Measurements from ENCODE around the gene TRIM25.

The TRIM25 gene

DNA sequence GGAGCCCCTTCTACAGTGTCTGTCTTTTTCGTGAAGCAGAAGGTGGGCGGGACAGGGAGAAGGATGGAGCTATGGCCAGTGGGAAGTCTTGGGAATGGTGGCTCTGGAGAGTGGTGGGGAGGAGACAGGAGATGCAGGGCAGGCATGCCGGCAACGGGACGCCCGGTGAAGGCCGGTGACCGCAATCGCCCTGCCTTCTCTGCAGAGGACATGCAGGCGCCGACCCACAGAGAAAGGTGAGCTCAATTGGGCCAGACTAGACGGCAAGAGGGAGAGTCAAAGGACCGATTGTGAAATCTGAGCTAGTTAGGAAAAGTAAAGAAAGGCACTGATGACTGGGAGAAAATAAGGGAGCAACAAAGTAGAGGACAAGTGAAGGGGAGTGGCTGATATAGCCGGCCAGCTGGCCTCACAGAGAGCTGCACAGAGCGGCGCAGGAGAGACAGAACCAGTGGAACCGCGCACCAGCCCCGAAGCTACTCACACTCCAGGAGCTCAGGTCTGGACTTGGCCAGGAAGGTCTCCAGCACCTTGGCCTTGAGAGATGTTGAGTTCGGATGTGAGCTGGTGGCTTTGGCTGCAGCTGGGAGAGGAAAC is 18.9 kb downstream of the TRIM25 start:
- no peak for DNase-seq (ENCODE audit: low read depth)

DNA sequence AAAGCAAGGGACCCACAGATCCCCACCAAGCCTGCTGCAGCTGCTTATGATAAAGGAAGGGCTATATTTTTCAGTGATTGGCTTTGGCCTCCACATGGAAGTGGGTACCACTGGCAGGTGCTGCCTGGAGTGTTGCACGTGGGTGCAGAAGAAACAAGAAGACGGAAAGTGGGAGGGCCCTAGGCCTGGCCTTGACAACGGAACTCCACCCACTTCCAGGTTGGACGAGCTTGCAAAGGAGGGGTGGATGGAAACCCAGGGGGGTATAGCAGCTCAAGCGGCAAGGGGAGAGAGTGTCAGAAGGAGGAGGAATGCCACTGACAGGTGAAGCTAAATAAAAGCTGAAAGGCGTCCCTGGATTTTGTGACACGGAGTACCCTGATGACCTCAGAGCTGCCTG is 20.3 kb downstream of the TRIM25 start:
- no peak for DNase-seq (ENCODE audit: low read depth)

DNA sequence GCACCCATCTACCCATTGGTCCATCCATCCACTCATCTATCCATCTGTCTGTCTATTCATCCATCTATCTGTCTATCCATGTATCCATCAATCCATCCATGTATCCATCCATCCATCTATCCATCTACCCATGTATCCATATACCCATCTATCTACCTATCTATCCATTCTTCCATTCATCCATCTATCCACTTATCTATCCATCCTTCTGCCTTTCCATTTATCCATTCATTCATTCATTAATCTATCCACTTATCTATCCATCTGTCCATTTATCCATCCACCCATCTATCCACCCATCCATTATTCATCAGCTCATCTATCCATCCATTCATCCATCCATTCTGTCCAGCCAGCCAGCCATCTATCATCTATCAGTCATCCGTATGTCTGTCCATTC is 21.5 kb downstream of the TRIM25 start:
- no peak for DNase-seq (ENCODE audit: low read depth)

DNA sequence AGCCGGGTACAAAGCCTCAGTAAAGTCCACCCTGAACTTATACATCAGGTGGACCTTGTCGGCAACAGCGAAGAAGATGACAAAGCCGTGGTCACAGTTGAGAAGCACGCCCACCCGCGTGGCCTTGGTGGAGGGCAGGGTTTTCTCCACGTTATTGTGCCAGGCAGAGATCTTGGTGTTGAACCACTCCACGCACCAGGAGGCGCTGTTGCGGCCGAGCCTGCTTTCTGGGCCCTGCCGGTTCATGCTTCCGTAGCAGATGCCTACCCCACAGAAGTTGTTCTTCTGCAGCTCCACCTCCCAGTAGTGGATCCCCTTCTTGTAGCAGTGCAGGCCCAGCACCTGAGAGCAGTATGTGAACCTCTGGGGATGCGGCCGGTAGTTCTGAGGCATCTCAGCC is 22.1 kb downstream of the TRIM25 start:
- no peak for DNase-seq (ENCODE audit: low read depth)

DNA sequence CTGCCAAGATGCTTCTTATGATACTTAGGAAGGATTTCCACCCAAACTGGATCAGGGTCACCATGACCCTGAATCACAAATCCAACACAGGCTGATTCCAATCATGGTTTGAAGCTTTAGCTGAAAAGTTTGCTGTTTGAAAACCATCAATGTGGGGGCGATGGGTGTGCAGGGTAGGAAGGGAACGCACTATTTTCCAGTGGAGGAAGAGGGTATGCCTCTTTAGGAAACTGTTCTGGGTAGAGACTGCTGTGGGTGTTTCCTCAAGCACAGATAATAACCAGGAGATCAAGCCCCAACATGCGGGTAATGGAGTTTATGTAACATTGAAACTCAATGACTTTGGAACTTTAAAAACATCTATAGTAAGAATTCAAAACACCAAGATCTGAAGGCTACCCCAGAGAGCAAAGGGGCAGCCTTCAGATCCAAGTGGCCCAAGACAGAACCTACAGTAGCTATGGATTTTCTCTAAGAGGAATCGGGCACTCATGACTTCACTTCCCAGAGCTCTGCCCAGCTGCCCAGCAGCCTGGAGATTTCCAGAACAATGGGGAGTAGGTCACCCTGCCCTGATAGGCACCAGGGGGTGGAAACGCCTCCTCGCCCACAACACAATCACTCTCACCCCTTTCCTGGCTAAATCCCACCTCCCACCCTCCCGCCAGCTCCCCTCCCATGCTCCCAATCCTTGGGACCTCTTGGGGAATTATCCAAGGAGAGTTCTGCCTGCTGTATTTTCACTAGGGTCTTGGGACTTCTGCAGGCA is 22.8 kb downstream of the TRIM25 start:
- no peak for DNase-seq (ENCODE audit: low read depth)

DNA sequence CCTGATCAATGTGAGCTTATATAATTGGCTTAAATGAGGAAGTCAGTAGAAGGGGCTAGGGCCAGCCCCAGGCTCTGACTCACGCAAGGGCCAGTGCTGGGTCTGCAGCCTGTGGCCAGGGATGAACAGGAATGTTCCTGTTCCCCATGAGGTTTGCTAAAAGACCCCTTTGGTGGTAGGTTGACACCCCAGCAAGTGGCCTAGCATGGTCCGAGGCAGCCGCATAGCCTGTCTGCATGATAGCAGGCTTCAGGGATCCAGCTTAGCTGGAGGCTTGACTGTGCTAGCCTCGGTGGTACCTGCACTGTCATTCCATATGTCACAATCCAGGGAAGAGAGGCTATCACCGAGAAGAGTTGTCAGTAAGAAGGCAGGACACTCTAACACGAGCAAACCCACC is 23.5 kb downstream of the TRIM25 start:
- DNase-seq (ENCODE audit: low read depth) = no peak

DNA sequence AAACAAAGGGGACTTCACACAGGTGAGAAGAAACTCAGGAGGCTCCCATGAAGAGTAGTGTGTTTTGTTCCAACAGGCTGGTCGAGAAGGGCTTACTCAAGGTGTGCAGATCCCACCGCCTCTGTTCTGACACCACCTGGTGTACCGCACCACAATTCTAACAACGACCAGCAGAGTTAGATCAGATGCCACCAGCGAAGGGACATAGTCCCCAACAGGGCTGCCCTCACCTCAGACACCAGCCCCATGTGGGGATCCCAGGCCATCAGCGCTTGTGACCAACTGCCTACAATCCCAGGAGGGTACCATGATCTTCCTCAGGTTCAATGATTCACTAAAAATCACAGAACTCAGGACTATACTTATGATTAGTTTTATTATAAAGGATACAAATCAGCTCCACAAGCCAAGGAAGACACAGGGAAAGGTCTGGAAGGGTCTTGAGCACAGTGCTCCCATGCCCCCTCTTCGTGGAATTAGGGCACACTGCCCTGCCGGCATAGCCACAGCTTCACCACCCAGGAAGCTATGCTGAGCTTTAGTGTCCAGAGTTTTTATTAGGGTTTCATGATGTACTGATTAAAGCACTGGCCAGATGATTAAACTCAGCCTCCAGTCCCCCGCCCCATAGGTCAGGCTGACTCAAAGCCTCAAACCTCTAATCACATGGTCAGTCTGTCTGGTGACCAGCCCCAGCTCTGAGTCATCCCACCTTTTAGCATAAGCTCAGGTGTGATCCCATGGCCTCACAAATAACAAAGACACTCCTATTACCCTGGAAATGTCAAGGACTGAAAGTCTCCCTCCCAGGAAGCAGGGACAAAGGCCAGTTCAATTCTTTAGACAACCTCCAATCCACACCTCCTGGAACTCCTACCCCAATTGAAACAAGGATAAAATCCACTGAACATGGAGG is 26.0 kb downstream of the TRIM25 start:
- DNase-seq (ENCODE audit: low read depth) = no peak

DNA sequence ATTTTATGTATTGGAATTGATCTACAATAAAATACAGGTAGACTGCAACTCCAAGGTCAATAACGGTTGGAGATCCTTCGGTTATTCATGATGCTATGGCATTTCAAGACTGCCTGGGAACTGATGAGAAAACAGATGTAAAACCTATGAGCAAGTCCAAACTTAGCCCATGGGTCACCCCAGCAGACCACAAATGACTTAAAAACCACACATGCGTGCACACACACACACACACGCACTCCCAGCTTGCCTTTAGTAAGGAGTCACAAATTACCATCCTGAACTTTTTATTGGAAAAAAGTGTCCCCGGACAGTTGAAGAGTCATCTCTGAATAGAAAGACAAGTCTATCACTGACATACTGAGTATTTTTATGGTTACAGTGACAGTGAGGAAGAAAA is 26.7 kb downstream of the TRIM25 start:
- no peak for DNase-seq (ENCODE audit: low read depth)

DNA sequence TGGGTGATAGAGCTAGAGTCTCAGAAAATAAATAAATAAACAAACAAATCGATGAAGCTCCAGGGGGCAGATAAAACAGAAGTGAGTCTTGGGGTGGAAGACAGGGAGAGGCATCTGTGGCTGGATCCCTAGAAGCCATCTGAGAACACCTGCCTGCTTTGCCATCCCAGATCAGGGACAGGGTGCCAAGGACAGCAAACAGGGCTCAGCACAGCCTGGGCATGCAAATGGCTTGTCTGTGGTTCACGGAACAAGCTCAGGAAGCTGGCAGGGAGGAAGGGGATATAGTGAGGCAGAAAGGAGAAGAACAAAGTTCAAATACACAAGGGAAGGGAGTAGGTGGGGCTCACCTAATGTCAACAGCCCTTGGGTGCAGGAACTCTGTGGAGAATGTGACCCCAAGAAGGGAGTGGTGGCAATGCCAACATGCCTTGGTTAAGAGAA is 27.5 kb downstream of the TRIM25 start:
- no peak for DNase-seq (ENCODE audit: low read depth)

DNA sequence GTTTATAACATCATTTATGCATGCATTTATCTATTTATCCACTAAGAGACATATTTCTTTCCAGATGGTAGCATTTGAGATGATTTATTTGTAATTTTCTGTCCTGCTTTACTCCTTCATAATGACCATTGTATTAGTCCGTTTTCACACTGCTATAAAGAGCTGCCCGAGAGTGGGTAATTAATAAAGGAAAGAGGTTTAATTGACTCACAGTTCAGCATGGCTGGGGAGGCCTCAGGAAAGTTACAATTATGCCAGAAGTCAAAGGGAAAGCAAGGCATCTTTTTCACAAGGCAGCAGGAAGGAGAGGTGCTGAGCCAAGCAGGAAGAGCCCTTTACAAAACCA is 28.6 kb downstream of the TRIM25 start:
- DNase-seq (ENCODE audit: low read depth) = no peak

DNA sequence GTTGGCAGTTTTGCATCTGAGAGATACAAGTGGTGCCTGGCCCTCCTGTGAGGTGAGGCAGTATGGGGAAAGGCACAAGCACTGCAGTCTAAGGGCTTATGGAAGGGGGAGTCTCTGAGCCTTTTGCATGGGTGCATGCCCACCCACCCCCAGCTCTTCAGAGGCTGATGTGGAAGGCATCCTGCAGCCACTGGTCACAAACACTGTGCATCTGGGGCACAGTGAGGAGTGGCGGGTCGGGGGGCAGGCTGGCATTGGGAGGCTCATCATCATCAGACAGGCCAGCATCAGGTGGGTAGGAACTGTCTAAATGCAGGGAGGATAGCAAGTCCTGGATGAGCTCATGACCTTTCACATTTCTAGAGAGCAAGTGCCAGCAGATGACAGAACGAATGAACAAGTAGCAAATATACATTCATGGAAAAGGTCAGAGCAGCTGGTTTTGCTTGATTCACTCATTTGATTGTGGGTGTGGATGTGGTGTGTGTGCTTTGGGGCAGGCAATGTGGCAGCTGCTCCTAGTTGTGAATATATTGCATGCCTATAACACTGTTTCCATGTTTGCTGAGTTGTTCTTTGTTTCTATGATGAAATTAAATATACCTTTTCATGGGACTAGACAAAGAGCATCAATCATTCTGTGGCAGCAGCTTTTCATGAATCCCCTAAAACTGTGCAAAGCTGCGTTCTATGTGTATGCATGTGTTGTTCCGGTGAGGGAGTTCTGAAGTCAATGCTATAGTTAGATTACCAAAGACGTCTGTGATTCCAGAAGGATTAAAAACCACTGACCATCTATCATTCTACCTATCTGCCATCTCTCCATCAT is 29.2 kb downstream of the TRIM25 start:
- no peak for DNase-seq (ENCODE audit: low read depth)

DNA sequence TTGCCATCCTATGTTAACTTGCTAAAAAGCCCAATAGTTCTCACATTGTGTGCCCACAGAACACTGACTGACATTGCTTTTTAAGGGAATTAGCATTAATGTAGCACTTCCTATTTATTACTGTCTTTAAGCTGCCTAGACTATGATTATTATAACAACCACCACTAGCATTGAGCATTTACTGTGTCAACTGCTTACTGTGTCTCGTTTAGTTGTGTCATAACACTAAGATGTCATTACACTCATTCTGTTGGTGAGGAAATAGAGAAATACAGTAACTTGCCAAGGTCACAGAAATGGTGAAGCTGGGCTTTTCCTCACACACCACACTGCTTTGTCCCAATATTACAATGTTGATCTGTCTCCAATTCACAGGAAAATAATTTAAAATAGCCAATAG is 30.2 kb downstream of the TRIM25 start:
- DNase-seq (ENCODE audit: low read depth) = no peak

DNA sequence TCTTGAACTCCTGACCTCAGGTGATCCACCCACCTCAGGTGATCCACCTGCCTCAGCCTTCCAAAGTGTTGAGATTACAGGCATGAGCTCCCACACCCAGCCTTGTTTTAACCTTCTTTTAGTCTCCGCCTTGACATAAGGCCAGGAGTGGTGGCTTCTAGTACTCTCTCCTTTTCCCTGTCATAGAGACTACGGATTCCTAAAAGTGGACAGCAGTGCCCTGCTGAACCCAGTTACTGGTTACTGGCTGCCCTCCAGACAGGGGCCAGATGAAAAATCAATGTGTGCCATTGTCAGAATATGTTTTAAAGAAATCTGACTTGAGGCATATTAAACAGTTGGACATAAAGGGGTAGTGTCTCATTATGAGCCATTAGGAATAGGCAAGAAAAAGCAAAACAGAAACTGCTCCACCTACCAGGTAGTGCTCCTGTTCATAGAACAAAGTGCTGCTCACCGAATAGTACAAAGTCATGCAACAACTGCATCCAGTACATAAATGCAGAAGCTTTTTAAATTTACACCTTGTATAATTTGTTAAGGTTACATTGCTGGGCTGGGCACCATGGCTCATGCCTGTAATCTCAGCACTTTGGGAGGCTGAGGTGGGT is 32.1 kb downstream of the TRIM25 start:
- DNase-seq (ENCODE audit: low read depth) = no peak

DNA sequence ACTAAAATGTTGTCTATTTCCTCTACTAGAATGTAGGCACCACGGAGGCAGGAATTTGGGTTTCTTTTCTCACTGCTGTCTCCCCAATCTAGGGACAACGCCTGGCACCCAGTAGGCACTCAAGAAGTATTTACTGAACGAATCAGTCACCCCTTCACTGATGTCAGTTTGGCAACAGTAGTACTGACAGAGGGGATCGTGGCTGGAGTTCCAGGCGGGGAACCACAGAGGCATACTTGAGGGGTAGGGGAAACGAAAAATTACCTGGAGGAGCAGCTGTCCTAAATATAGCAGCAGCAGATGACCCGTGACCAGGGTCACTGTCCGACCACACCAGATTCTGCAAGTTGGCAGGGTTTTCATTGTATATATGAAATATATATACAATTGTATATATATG is 33.3 kb downstream of the TRIM25 start:
- no peak for DNase-seq (ENCODE audit: low read depth)

DNA sequence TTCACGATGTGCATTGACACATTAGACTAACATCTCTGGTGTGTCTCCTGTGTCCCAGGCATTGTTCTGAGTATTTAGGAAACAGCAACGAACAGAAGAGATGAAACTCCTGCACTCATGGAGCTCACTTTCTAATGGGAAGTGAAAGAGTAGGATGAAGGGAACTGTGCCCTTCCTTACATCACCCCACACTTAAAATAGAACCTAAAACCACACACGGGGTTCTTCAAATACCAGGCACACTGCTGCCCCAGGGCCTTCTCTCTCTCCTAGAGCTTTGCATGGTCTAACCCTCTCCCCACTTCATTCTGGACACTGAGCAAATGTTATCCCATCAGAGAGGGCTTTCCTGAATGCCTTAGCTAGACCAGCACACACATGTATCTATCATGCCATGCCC is 33.7 kb downstream of the TRIM25 start:
- DNase-seq (ENCODE audit: low read depth) = no peak

DNA sequence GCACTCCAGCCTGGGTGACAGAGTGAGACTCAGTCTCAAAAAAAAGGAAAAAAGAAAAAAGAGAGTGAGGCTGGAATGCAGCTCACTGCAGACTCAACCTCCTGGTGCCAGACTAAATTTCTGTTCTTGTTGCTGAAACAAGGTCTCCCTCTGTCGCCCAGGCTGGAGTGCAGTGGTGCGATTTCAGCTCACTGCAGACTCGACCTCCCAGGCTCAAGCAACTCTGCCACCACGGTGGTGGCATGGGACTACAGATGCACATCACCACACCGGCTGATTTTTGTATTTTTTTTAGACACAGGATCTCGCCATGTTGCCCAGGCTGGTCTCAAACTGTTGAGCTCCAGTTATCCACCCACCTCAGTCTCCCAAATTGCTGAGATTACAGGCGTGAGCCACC is 34.6 kb downstream of the TRIM25 start:
- DNase-seq (ENCODE audit: low read depth) = no peak

DNA sequence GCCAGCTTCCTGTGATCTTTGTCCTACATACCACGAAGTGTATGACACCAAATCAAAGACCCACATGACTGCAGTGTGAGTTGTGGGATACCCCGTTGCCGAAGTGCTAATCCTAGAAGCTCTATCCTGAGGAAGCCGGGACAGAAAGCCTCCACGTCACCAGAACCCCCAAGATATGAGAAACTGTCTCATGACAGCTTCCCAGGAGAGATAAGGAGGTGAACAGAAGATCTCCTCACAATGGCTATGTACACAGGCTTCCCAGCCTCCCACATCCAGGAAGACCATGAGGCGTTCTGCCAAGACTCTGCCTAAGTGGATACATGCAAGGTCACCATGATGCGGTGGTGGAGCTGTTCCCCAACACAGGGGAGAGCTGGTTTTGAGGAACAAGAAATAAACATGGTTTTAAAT is 37.1 kb downstream of the TRIM25 start:
- no peak for DNase-seq (ENCODE audit: low read depth)

DNA sequence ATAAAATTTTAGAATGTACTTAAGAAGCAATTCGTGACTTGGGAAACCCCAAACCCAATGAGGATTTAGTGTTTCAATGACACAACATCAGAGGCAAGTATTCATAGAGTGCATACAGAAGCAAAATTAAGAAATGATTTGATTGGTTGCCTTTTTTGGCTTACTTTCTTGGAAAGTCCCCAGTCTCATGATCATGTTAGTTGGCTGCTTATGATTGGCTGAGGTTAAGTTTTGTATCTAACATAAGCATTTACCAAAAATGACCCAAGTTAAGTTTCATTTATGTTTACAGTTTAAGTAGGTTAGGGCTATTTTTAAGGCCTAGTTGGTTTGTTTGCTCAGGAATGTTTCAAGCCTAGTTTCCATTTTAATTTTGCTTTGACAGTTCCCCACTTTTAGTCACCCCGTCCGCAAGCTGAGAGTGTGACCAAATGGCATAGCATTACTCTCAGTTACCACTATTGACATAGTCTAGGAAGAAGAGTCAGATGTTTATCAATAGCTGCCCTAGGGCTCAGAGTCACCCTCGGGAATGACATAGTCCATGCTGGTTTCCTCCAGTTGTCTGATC is 43.7 kb downstream of the TRIM25 start:
- DNase-seq (ENCODE audit: low read depth) = no peak

DNA sequence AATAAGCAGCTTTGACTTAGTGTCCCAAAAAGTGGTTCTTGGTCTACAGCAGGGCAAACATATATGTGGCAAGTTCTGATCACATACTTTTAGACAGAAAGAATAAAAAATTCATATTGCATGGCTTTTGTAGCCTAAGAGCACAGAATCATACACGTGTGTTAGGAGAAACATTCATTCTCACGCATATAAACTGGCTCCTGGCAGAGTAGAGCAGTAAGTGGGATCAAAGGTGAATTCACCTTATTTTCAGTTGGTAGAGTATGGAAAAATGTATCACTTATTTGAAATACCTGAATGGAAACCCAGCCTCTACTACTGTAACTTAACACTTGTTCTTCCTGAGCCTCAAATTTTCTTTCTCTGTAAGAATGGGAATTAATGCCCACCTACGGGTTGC is 45.1 kb downstream of the TRIM25 start:
- DNase-seq (ENCODE audit: low read depth) = no peak

DNA sequence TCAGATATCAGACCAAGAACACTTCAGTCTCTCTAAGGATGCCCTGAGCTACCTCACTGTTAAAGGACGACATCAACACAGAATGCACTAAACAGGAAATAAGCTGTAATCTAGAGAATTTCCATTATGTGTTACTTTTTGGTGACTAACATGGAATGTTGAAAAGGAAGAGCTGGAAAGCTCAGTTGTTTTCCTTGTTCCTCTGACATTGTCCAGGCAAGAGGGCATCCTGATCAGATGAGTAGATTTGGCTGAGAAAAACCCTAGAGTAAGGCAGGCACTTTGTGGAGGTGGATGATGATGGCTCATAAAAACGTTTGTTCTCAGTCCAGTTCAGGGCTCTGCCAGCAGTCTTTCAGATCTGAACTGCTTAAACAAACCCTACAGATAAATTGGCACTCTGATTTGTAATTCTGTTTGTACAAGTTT is 45.9 kb downstream of the TRIM25 start:
- peak; percentile 44 for DNase-seq (ENCODE audit: low read depth)

DNA sequence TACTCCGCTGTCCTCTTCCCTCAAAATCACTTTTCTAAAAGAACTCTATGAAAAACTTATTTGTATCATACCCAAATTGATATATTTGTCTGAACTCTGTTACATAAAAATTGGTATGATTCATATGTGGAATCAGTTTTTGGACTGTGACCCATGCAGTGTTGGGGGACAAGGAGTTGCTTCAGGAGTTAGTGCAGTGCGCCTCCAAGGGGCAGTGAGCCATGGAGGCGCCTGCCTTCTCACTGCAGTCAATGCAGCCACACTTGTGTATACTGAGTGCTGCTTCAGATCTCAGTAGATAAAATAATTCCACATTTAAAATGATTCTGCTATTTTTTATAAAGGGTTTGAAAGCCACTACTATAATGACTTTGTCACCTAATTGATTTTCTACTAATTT is 47.4 kb downstream of the TRIM25 start:
- DNase-seq (ENCODE audit: low read depth) = no peak
